ENCODE results near the gene ZNF638.

ZNF638 gene

DNA sequence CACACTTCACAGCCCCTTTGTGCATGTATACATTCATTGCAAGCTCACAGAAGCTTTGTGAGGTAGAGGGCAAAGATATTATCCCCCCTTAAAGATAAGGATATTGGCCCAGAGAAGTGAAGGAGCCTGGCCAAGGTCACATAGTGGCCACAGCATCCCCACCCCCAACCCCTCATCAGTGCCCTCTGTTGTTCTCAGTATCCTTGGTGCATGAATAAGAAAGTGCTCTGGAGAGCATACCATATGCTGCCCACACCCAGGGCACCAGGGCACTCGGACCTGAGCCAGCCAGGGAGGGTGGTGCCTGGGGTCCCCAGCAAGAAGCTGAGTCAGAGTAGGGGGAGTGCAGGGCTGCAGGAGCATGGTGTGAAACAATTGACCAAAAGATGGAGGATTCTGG, 125.0 kb downstream of the ZNF638 start:
- no peak for DNase-seq (ENCODE audit: low read depth in 2 of 2)

DNA sequence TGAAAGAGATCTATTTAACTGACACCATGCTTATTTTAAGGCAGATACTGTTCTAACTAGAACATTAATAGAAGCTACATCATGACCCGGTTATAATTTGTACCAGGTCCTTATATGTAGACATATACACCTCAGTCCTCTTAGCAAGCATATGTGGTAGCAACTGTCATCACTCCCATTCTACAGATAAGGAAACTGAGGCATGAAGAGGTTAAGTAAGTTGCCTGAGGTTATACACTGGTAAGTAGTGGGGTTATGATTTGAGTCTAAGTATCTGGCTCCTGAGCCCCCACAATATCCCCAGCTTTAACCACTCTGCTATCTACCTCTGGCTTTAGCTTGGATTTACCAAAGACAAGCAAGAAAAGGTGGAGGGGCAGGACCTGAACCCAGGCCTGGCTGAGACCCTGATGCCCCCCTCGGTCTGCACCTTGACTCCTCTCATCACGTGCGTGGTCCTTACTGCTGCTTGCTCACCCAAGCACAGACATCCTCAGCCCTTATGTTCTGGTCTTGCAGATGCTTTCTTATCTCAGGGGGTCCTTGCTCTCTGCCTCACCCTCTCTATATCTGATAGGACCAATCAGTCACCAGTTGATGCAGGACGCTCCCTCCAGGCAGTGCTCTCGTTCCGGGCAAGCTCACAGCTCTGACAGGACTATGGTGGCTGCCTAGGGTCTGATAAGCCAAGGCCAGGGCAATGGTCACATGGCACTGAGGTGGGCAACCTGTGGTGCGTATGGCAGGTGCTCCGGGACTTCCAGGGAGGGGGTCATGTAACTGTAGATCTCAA, 125.7 kb downstream of the ZNF638 start:
- no peak for DNase-seq (ENCODE audit: low read depth in 2 of 2)

GRCh38 chr2:71457923-71458322, 126.3 kb downstream of the ZNF638 start:
- DNase-seq (ENCODE audit: low read depth in 2 of 2) = no peak

DNA sequence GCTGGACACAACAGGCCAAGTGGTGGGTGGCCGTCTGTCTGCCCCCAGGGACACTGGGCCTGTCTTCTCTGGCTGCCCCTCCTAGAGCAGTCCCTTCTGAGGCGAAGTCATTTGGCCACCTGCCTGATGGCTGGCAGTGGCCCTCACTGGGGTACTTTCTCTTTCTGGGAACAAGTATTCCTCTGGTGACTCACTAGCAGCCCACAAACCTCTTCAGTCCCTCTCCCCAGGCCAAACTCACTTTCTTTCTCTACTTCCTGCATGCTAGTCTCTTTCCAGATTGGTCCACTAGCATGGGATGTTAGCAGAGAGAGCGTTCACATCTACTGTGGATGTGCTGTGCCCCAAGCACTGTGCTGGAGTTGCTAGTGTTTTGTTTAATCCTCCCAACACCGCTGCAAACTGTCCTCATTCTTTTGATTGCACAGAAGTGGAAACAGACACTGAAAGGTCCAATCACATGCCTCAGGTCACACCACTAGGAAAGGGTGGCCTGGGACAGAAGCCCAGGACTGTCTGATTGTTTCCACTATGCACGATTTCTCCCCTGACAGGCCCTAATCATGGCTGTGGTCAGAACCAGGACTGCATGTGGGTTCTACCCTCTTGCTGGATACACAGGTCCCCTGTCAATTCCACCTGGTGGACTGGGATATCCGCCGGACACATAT, 127.0 kb downstream of the ZNF638 start:
- DNase-seq (ENCODE audit: low read depth in 2 of 2) = no peak

GRCh38 chr2:71459084-71459431, 127.5 kb downstream of the ZNF638 start:
- DNase-seq (ENCODE audit: low read depth in 2 of 2) = no peak

DNA sequence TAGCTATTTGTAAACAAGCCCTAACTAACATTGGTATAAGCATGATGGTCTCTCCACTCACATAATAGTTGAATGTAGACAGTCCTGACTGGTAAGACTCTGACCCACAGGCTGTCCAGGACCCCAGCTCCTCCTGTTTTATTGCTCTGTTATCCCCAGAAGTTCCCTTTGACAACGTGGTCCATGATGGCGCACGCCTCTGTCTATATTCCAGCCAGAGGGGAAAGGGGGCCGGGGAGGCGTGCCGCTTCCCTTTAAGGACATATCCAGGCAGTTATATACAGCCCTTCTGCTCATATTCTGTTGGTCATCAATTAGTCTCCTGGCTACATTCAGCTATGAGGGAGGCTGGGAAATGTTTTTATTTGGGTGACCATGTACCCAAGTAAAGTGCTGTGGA, 128.5 kb downstream of the ZNF638 start:
- no peak for DNase-seq (ENCODE audit: low read depth in 2 of 2)

GRCh38 chr2:71460595-71461303, 129.2 kb downstream of the ZNF638 start:
- DNase-seq (ENCODE audit: low read depth in 2 of 2) = no peak

DNA sequence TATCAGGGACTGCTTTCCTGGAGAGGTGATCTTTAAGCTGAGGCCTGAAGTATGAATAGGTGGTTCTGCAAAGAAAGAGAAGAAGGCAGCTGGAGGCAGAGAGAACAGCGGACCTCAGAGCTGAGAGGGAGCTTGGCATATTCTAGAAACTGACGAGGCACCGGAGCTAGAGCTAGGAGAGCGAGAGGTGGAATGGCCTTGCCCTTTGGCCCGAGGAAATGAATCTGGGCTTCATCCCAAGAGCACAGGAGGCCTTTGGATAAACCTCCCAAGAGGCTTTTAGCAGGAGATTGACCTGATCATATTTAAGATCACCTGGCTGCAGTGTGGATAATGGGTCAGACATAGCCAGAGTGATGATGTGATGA, 129.7 kb downstream of the ZNF638 start:
- DNase-seq (ENCODE audit: low read depth in 2 of 2) = no peak

DNA sequence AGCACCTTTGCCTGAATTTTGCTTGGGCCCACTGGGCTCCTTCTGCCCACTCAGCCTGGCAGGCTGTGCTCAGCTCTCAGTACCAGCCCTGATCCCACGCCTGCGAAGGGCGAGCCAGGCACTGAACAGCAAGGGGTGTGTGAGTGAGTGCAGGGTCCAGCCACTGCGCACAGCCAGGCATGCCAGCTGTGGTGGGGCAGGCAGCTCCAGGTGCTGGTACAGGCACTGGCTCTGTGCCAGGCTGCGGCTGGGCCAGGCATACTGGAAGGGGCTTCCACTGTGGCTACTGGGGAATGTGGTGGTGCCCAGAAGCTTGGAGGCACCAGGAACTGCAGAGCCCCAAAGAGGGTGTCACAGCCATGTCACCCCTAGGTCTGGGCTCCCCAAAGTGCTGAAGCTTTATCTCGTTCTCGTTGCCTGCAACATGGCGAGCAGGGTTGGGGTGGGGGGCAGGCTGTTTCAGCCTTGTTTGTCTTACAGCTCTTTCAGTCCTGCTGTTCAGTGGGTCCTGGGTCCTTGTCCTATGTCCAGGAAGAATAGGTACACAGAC, 130.5 kb downstream of the ZNF638 start:
- no peak for DNase-seq (ENCODE audit: low read depth in 2 of 2)

DNA sequence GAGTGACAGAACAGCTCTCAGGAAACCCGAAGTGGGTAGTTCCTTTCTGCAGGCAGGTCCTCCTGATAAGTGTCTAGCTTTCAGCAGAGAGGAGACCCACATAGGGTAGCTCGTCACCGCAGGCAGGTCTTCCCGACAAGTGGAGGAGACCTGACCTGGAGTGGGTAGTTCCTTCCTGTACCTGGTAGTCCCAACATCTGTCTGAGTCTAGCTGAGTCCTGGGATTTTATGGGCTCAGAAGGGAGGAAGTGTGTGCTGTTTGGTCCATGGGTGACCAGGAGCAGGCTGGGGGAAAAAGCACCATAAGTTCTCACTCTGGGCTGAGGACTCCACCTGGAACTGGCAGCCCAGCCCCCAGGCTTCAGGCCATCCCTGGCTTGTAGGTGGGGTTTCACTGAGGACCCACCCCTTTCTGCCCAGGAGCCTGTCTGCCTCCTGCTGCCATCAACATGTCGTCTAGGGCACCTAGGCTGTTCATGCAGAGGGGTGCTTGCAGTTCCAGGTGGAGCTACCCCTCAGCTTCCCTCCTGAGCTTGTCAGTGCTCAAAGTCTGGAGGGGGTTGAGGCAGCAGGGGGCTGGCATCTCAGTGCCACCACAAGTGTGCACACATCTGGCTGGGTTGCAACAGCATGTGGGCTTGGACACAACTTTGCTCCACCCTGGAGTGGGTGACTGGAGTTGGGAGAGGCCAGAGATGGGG, 131.2 kb downstream of the ZNF638 start:
- no peak for DNase-seq (ENCODE audit: low read depth in 2 of 2)

GRCh38 chr2:71463342-71463654, 131.7 kb downstream of the ZNF638 start:
- DNase-seq (ENCODE audit: low read depth in 2 of 2) = no peak

- DNase-seq (ENCODE audit: low read depth in 2 of 2) = no peak
Observed at GRCh38 chr2:71464389-71464788, 132.8 kb downstream of the ZNF638 start.

GRCh38 chr2:71465356-71465755, 133.8 kb downstream of the ZNF638 start:
- no peak for DNase-seq (ENCODE audit: low read depth in 2 of 2)

GRCh38 chr2:71465961-71466300, 134.3 kb downstream of the ZNF638 start:
- DNase-seq (ENCODE audit: low read depth in 2 of 2) = no peak

- no peak for DNase-seq (ENCODE audit: low read depth in 2 of 2)
Observed at GRCh38 chr2:71466301-71467179, 135.0 kb downstream of the ZNF638 start.

- no peak for DNase-seq (ENCODE audit: low read depth in 2 of 2)
Observed at GRCh38 chr2:71467180-71467815, 135.7 kb downstream of the ZNF638 start.

DNA sequence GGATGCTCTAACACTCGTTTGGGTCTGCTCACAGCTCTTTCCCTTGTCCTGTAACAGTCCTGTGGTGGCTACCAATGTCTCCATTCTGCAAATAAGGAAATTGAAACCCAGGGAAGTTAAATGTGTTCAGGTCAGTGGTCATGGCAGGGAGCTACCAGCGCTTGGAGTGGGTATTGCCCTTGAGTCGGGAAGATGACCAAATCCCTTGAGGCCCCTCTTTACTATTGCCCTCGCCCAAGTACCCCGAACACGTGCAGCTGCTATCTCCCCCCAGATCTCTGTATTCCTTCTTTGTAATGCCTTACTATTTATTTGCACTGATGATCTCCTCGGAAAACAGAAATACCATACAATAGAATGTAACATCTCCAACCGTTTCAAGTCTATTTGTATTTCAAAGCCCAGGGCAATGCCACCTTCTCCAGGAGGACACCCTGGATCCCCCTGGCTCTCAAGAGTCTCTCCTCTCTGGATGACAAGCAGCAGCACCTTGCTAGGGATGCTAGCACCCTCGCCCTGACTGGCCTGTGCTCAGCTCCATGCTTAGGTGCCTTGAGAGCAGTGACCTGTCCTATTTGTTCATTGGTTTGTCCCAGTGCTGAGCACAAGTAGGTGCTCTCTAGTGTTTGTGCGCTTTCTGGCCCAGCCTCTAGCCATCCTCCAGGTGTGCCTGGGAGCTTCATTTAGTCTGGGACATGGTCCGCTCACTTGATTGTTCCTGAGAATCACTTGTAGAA, 136.9 kb downstream of the ZNF638 start:
- DNase-seq (ENCODE audit: low read depth in 2 of 2) = no peak

DNA sequence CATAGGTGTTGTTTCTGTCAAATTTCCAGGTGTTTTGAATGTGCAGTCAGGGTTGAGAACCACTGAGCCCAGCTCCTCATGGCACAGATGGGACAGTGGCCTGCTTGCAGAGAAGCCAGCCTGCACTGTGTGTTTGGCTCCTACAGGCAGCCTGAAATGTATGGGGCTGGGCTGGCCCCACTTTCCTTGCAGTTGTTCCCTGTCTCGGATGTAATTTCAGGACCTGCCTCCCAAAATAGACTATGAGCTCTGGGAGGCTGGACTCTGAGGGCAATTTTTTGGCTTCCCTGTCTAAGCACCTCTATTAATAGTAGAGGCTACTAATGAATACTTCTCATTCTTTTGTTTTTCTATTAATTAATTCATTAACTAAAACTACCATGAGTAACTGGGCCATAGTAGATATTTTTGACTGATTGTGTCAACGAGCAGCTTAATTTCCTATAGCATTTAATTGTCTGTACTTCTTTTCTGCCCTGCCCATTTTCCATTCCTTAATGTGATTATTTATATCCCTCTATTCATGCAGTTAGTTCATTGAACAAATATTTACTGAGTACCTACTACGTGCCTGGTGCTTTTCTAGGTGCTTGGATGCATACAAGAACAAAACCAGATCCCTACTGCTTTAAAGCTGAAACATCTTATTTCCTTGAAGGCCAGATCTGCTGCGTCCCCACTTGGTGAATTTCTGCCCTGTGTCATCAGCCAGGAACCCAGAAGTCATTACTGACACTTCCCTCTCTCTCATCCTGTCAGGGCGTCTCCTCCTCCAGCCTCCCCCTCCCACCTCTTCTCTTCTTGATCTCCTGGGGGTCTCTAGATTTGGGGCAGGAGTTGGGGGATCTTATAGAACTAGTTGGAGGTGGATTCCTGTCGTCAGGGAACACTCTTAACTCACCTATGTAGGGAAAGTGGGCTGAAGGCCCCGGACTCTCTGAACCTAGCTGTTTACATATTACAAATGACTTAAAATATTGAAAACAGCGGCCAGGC, 138.1 kb downstream of the ZNF638 start:
- DNase-seq (ENCODE audit: low read depth in 2 of 2) = no peak

- DNase-seq (ENCODE audit: low read depth in 2 of 2) = no peak
Observed at GRCh38 chr2:71471276-71471675, 139.7 kb downstream of the ZNF638 start.

Data from stimulated activated CD4-positive, alpha-beta T cell treated with anti-CD3 and anti-CD28 coated beads, Interleukin-1b, Interleukin-23, amount 100 ng/mL, for 1 hour (primary cell).